ENCODE results near the gene CCDC184. TPM values are rescaled to one million over a fixed set of nuclear protein-coding genes. Genes with fewer than 3 reads are reported as not detected.
"Not testable (repeated sequence)": the region's sequence is repeated elsewhere in the genome, so short reads cannot be mapped to it uniquely, and the experiment has no call there.

Gene CCDC184
- total RNA-seq, 4 donors from 2014 or later = 0.13 to 2.5 (median 0.39) TPM; not detected in 1

DNA sequence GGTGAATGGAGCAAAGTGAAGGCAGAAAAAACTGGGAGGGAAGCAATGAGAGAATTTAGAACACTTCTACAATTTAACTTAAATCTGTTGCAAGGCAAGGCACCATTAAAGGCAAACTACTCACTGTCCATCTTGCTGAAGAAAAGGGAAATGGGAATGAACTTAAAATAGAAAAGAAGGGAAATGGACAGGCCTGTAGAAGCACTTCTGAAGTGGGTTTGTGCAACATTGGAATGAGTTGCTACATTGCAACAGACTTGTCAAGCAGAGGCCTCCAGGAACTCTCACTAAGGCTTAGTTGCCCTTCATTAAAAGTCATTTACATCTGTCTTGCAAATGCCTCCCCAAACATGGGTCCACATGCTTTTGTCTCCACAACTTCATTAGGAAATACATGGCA lies 33.3 kb downstream of the CCDC184 start:
- ATAC-seq = no peak
- Histone ChIP-seq H3K27ac (no peak overlapping the region), H3K36me3 (no peaks in the 10 kb centered on the region)

DNA sequence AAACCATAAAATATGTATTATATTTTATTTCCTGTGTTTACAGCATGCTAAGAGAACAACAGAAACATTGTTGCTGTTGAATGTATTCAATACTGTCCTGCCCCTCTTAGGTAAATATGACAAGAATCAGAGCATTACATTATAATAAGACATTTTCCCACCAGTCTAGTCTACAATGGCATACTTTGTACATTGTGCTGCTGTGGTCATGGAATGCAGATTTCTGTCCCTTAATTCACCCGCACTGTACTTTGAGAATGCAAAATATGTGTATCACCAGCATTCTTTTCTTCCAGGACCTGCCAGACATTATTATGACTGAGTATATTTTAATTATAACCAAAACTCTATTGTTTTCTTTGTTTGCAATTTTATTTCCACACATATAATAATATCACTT lies 36.2 kb downstream of the CCDC184 start:
- no peaks in the 10 kb centered on the region for H3K4me1 ChIP-seq
- no peaks in the 10 kb centered on the region for H3K36me3 ChIP-seq
- ATAC-seq = no peak
- H3K27ac ChIP-seq = no peak overlapping the region
- H3K27me3 ChIP-seq = no peaks in the 10 kb centered on the region
- TF ChIP-seq CTCF (IDR thresholded peaks at IDR 0.05) (no peak), POLR2A (IDR thresholded peaks at IDR 0.05) (no peak), POLR2AphosphoS5 (IDR thresholded peaks at IDR 0.05) (no peak), EP300 (IDR thresholded peaks at IDR 0.05) (no peak)
- H3K4me3 ChIP-seq = no peak overlapping the region
- no peaks in the 10 kb centered on the region for H3K9me3 ChIP-seq
- WGBS, 2 donors (ENCODE audit: low coverage in 1 of 2) = 73 to 91% methylated on average over 1 of the region's 1 CpG

More for the DNA sequence above, 33.3 kb downstream of the CCDC184 start:
- TF ChIP-seq POLR2A (IDR thresholded peaks at IDR 0.05) = no peak
- no peak for TF ChIP-seq EP300 (IDR thresholded peaks at IDR 0.05)
- TF ChIP-seq CTCF (IDR thresholded peaks at IDR 0.05) = no peak
- TF ChIP-seq POLR2AphosphoS5 (IDR thresholded peaks at IDR 0.05) = no peak
- Histone ChIP-seq H3K4me3 (no peak overlapping the region), H3K9me3 (no peaks in the 10 kb centered on the region), H3K4me1 (no peaks in the 10 kb centered on the region), H3K27me3 (no peaks in the 10 kb centered on the region)

- no peak for ATAC-seq
Measured at GRCh38 chr12:48220701-48221100, 37.3 kb downstream of the CCDC184 start.

GRCh38 chr12:48221645-48222044 lies 38.2 kb downstream of the CCDC184 start:
- no peak for TF ChIP-seq EP300 (IDR thresholded peaks at IDR 0.05)
- no peak for TF ChIP-seq CTCF (IDR thresholded peaks at IDR 0.05)
- TF ChIP-seq POLR2AphosphoS5 (IDR thresholded peaks at IDR 0.05) = no peak
- TF ChIP-seq POLR2A (IDR thresholded peaks at IDR 0.05) = no peak
- H3K27me3 ChIP-seq = no peaks in the 10 kb centered on the region
- H3K4me1 ChIP-seq = no peaks in the 10 kb centered on the region
- H3K9me3 ChIP-seq = no peaks in the 10 kb centered on the region
- 14 to 20% methylated on average over 2 of the region's 2 CpGs for WGBS, 2 donors (ENCODE audit: low coverage in 1 of 2)
- no peak overlapping the region for H3K4me3 ChIP-seq
- H3K27ac ChIP-seq = no peak overlapping the region
- H3K36me3 ChIP-seq = no peaks in the 10 kb centered on the region
- no peak for ATAC-seq

More at GRCh38 chr12:48220701-48221100, 37.3 kb downstream of the CCDC184 start:
- no peaks in the 10 kb centered on the region for H3K27me3 ChIP-seq
- H3K4me1 ChIP-seq = no peaks in the 10 kb centered on the region
- H3K4me3 ChIP-seq = no peak overlapping the region
- 60 to 85% methylated on average over 1 of the region's 1 CpG for WGBS, 2 donors (ENCODE audit: low coverage in 1 of 2)
- H3K36me3 ChIP-seq = no peaks in the 10 kb centered on the region
- H3K27ac ChIP-seq = no peak overlapping the region
- TF ChIP-seq EP300 (IDR thresholded peaks at IDR 0.05) = no peak
- no peak for TF ChIP-seq POLR2A (IDR thresholded peaks at IDR 0.05)
- TF ChIP-seq POLR2AphosphoS5 (IDR thresholded peaks at IDR 0.05) = no peak
- no peak for TF ChIP-seq CTCF (IDR thresholded peaks at IDR 0.05)
- H3K9me3 ChIP-seq = no peaks in the 10 kb centered on the region

DNA sequence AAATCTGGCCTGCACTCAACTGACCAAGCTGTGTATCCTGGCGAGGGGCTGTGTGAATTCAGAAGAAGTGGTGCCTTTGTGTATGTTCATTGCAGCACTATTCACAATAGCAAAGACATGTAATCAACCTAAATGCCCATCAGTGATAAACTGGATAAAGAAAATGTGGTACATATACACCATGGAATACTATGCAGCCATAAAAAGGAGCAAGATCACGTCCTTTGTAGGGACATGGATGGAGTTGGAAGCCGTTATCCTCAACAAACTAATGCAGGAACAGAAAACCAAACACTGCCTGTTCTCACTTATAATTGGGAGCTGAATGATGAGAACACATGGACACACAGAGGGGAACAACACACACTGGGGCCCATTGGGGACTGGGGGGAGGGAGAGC lies 41.1 kb downstream of the CCDC184 start:
- 68 to 76% methylated on average over 3 of the region's 3 CpGs for WGBS, 2 donors (ENCODE audit: low coverage in 1 of 2)
- not testable (repeated sequence) for H3K36me3 ChIP-seq, H3K27me3 ChIP-seq, H3K4me1 ChIP-seq, ATAC-seq, H3K27ac ChIP-seq, H3K4me3 ChIP-seq, H3K9me3 ChIP-seq

- H3K4me3 ChIP-seq, H3K27me3 ChIP-seq, H3K27ac ChIP-seq, H3K36me3 ChIP-seq, H3K4me1 ChIP-seq, ATAC-seq, H3K9me3 ChIP-seq: not testable (repeated sequence)
- 85 to 88% methylated on average over 2 of the region's 2 CpGs for WGBS, 2 donors (ENCODE audit: low coverage in 1 of 2)
Measured at GRCh38 chr12:48231169-48231958, 47.9 kb downstream of the CCDC184 start.
